Sigmoid colon (tissue), 4 donors: ENCODE measurements around the gene SOX2.

ENCODE experiments used
- EP300 ChIP-seq, 4 donors: sonication (generic); formaldehyde crosslinking; IDR thresholded peaks; one replicate each; pipeline ENCODE4 v1.6.1; 2017; ENCODE audit warnings: antibody characterized with exemption in 4 of 4
- POLR2A ChIP-seq, 2 donors: fragments of 450-650 bp; IDR thresholded peaks; one replicate each; pipeline ENCODE4 v1.6.1; 2016; ENCODE audit warnings: antibody characterized with exemption in 2 of 2, mild to moderate bottlenecking in 2 of 2, moderate library complexity in 2 of 2
- POLR2AphosphoS5 ChIP-seq, 4 donors: sonication (generic); formaldehyde crosslinking; IDR thresholded peaks; one replicate each; pipeline ENCODE4 v1.6.1; 2017; ENCODE audit warnings: antibody characterized with exemption in 4 of 4
- TF ChIP-seq, protein P1 (sequence below), 4 experiments: fragments of 450-650 bp in 3 of 4; fragments of 200-600 bp in 1 of 4; IDR thresholded peaks; one replicate each; pipeline ENCODE4 v1.5.1; 2016 to 2019; ENCODE audit warnings: antibody characterized with exemption in 4 of 4, mild to moderate bottlenecking in 3 of 4, moderate library complexity in 2 of 4

DNA sequence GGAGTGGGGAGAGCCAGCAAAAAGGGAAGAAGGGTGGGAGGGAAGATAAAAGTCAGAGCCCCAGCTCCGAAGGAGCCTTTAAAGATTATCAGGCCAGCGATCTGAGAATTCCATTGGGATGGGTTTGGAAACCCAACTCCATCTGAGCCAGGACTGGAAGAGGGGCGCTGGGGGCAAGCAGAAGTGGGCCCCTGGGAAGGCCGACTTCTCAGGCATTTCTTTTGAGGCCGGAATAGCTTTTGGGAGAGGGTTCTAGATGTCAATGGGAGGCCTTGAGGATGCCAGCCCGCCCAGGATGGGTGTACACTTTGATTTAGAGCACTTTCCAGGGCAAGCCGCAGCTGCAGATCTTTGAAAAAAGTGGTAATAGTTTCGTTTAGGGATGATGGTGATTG, 6.6 kb upstream of the SOX2 start:
- TF ChIP-seq, protein P1, sequence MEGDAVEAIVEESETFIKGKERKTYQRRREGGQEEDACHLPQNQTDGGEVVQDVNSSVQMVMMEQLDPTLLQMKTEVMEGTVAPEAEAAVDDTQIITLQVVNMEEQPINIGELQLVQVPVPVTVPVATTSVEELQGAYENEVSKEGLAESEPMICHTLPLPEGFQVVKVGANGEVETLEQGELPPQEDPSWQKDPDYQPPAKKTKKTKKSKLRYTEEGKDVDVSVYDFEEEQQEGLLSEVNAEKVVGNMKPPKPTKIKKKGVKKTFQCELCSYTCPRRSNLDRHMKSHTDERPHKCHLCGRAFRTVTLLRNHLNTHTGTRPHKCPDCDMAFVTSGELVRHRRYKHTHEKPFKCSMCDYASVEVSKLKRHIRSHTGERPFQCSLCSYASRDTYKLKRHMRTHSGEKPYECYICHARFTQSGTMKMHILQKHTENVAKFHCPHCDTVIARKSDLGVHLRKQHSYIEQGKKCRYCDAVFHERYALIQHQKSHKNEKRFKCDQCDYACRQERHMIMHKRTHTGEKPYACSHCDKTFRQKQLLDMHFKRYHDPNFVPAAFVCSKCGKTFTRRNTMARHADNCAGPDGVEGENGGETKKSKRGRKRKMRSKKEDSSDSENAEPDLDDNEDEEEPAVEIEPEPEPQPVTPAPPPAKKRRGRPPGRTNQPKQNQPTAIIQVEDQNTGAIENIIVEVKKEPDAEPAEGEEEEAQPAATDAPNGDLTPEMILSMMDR (IDR thresholded peaks at IDR 0.05): no peak
- TF ChIP-seq POLR2A (IDR thresholded peaks at IDR 0.05) (no peak), POLR2AphosphoS5 (IDR thresholded peaks at IDR 0.05) (no peak), EP300 (IDR thresholded peaks at IDR 0.05) (no peak)
